HepG2 (cell line): ENCODE measurements around the gene NAT9. TPM values are rescaled to one million over a fixed set of nuclear protein-coding genes. Genes with fewer than 3 reads are reported as not detected.

ENCODE experiments used
- FOXA3 ChIP-seq: IDR thresholded peaks from 2 replicates; pipeline ENCODE4 v1.6.1; 2016; ENCODE audit warnings: missing genetic modification reagents, missing compliant biosample characterization
- HNF1B ChIP-seq: sonication (generic); formaldehyde crosslinking; IDR thresholded peaks from 2 replicates; pipeline ENCODE4 v1.5.1; 2020; ENCODE audit warnings: mild to moderate bottlenecking, moderate library complexity, missing genetic modification reagents
- MTA1 ChIP-seq: sonication (generic); formaldehyde crosslinking; IDR thresholded peaks from 2 replicates; pipeline ENCODE4 v1.4.0; 2020; ENCODE audit warnings: missing genetic modification reagents, mild to moderate bottlenecking, borderline replicate concordance
- NFKBIZ ChIP-seq: IDR thresholded peaks from 2 replicates; pipeline ENCODE4 v1.6.1; 2018; ENCODE audit warnings: missing genetic modification reagents, missing compliant biosample characterization
- NR2F6 ChIP-seq, 2 experiments: IDR thresholded peaks; 2 replicates each; pipeline ENCODE4 v1.6.1; 2016; ENCODE audit warnings: antibody characterized with exemption in 1 of 2, mild to moderate bottlenecking in 1 of 2
- SP1 ChIP-seq, 2 experiments: fragments of 450-650 bp in 1 of 2; sonication (generic) in 1 of 2; formaldehyde crosslinking in 1 of 2; IDR thresholded peaks; 2 replicates each; pipeline versions ENCODE4 v1.4.0 to v1.6.1; 2016 to 2020; ENCODE audit warnings: missing genetic modification reagents in 1 of 2
- TFDP2 ChIP-seq: sonication (generic); formaldehyde crosslinking; IDR thresholded peaks from 2 replicates; pipeline ENCODE4 v1.4.0; 2020; ENCODE audit warnings: missing genetic modification reagents
- USF2 ChIP-seq, 2 experiments: sonication (generic) in 1 of 2; formaldehyde crosslinking in 1 of 2; IDR thresholded peaks; 2 replicates each; pipeline versions ENCODE4 v1.5.1 to v1.6.1; 2011 to 2020; ENCODE audit warnings: borderline replicate concordance in 1 of 2, low read depth in 1 of 2, low read length in 1 of 2, mild to moderate bottlenecking in 1 of 2, missing genetic modification reagents in 1 of 2, moderate library complexity in 1 of 2
- ZBTB21 ChIP-seq: sonication (generic); formaldehyde crosslinking; IDR thresholded peaks from 2 replicates; pipeline ENCODE4 v1.4.0; 2020; ENCODE audit warnings: missing genetic modification reagents
- ZNF646 ChIP-seq: sonication (generic); formaldehyde crosslinking; IDR thresholded peaks from 2 replicates; pipeline ENCODE4 v1.9.0; 2021; ENCODE audit warnings: mild to moderate bottlenecking, missing genetic modification reagents
- ZNF768 ChIP-seq: sonication (generic); formaldehyde crosslinking; IDR thresholded peaks from 2 replicates; pipeline ENCODE4 v1.4.0; 2020; ENCODE audit warnings: missing genetic modification reagents
- polyA plus RNA-seq, 8 experiments: library from polyadenylated mRNA; depleted of rRNA in 3 of 8; stranded (reverse) in 7 of 8; unstranded in 1 of 8; fragments of >200 nt; fragmentation: Illumina TruSeq in 4 of 8; extraction: Trizol in 4 of 8; gene quantifications; 2 replicates each; pipeline versions ENCODE4 v1.2.1 to v1.2.3, GENCODE V29; 2011 to 2016; ENCODE audit warnings: low read depth in 4 of 8, missing spikeins in 1 of 8, mixed read lengths in 1 of 8; ENCODE audit not compliant: insufficient read depth in 1 of 8
- total RNA-seq, 5 experiments: library from RNA; depleted of rRNA; stranded (reverse); fragments of >200 nt; fragmentation: Illumina TruSeq; extraction: Trizol; gene quantifications; 2 replicates each; pipeline ENCODE4 v1.2.3, GENCODE V29; 2016; ENCODE audit warnings: low read depth in 1 of 5

NAT9 gene
- total and polyA plus RNA-seq, 2 of the 13 experiments (the other 11 are each of a cell fraction or from before 2014, with no cell fraction given) = 39.7 to 44.2 TPM

GRCh38 chr17:74744714-74745547, 31.2 kb downstream of the NAT9 start (continued):
- no peak for TF ChIP-seq SP1 (IDR thresholded peaks at IDR 0.05)
- peak; percentile 15; the same call in 1 of the 2 replicates for TF ChIP-seq SP1 (CRISPR knock-in tag; IDR thresholded peaks at IDR 0.05)
- no peak for TF ChIP-seq ZBTB21 (CRISPR knock-in tag)
- peak; percentile 14; the same call in 1 of the 2 replicates for TF ChIP-seq ZNF768
- peak; percentile 59; the same call in 1 of the 2 replicates for TF ChIP-seq TFDP2 (CRISPR knock-in tag)
- no peak for TF ChIP-seq USF2 (IDR thresholded peaks at IDR 0.05; ENCODE audit: low read depth, low read length)
- no peak for TF ChIP-seq USF2 (CRISPR knock-in tag; IDR thresholded peaks at IDR 0.05; ENCODE audit: borderline replicate concordance)
- TF ChIP-seq NR2F6 (IDR thresholded peaks at IDR 0.05) = peak; percentile 41; the same call in 1 of the 2 replicates
- TF ChIP-seq NR2F6 (CRISPR knock-in tag; IDR thresholded peaks at IDR 0.05) = peak; percentile 42
- TF ChIP-seq ZNF646 = no peak
- TF ChIP-seq NFKBIZ (CRISPR knock-in tag) = peak; percentile 54; the same call in 1 of the 2 replicates
- peak; percentile 54 for TF ChIP-seq FOXA3 (CRISPR knock-in tag)
- TF ChIP-seq MTA1 = no peak
- TF ChIP-seq HNF1B (CRISPR knock-in tag) = peak; percentile 94
